GM18505 (cell line): ENCODE data around the gene TSN.
"Not testable (repeated sequence)": the region's sequence is repeated elsewhere in the genome, so short reads cannot be mapped to it uniquely, and the experiment has no call there.

Experiments
- ATAC-seq: cut with Tn5 transposase; IDR thresholded peaks from one replicate; pipeline ENCODE4 v1.9.1; 2021; ENCODE audit not compliant: unreplicated experiment
- POLR2A ChIP-seq: IDR thresholded peaks from 4 replicates; pipeline ENCODE4 v1.6.1; 2011; ENCODE audit warnings: borderline replicate concordance; ENCODE audit not compliant: insufficient read depth, insufficient read length; ENCODE audit errors: extremely low read depth

Gene TSN

DNA sequence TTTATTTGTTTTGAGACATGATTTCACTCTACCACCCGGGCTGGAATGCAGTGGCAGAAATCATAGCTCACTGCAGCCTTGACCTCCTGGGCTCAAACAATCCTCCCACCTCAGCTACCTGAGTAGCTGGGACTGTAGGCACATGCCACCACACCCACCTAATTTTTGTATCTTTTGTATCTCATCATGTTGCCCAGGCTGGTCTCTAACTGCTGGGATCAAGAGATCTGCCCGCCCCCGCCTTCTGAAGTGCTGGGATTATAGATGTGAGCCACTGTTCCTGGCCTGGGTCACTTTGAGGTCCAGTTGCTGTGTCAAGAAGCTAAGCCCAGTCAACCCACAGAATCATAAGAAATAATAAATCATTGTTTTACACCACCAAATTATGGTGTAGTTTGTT lies 38.4 kb downstream of the TSN start:
- no peak for ATAC-seq
- no peak for TF ChIP-seq POLR2A

DNA sequence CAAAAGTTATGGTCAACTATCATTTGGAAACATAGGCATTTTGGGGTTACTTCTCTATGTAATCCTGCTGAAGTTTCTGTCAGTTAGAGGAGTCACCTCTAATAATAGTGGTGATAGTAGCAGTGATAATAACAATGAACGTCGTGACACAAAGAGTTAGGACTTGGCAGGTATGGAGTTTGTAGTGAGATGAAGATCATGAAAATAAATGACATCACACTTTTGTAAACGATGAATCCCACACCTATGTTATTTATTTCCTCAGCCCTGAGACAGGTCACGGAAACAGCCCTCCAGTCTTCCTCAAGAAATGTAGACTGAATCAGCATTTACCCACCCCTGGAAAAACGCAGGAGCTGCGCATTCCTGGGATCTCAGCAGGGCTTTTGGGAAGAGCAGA lies 38.8 kb downstream of the TSN start:
- ATAC-seq = no peak
- no peak for TF ChIP-seq POLR2A

DNA sequence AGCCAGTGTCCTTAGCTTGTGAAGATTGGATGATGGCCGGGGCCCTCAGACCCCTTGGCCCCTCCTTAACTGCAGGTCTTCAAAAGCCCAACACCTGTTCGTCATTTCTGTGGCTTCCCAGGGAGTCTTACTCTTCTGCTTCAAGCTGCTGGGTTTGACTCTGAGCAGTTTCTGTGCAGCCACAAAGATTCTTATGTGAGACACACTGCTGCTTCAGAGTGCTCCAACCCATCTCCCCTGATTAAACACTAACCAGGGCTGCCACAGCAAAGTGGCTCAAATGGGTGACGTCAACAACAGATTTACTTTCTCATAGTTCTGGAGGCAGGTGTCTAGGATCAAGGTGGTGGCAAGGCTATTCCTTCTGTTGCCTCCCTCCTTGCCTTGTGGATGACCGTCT lies 40.8 kb downstream of the TSN start:
- TF ChIP-seq POLR2A = no peak
- ATAC-seq = no peak

DNA sequence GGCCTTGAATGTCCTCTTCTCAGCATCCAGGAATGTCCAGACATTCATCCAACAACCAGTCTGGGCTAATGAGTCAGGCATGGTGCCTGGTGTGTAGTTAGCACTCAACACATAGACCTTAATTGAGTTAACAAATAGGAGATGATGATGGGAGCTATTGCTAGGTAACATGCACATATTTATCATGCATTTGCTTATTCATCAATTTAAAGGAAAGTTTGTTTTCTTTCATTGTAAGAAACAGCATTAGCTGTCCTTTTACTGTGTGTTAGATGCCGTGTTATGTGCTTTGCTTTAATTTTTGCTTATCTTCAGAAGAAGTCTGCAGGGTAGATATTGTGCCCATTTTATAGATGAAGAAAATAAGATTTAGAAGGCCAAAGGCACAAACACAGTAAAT lies 43.2 kb downstream of the TSN start:
- TF ChIP-seq POLR2A = no peak
- ATAC-seq = no peak

DNA sequence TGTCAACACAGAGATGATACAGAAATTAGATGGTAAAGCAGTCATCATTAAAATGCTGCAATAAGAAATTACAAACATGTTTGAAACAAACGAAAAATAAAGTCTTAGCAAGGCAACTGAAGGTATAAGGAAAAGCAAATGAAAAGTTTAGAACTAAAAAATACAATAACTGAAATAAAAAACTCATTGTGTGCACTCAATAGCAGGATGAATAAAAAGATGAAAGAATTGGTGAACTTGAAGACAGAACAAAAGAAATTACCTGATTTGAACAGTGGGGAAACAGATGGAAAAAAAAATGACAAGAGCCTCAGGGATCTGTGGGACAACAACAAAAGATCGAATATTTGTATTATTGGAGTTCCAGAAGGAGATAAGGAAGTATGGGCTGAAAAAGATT lies 46.5 kb downstream of the TSN start:
- no peak for ATAC-seq
- TF ChIP-seq POLR2A = no peak

DNA sequence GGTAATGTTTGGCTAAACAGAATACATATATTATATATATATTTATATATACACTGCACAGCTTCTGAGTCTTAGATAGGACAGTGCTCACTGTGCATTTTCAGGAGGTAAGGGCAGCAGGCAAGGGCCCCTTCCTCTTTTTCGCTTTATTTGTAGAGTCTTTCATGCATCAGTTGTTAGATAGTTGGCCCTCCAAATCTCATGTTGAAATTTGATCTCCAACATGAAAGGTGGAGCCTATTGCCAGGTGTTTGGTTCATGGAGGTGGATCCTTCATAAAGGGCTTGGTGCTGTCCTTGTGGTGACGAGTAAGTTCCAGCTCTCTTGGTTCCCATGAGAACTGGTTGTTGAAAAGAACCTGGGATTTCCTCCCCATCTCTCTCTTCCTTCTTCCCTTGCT lies 48.1 kb downstream of the TSN start:
- ATAC-seq = no peak
- TF ChIP-seq POLR2A = no peak

DNA sequence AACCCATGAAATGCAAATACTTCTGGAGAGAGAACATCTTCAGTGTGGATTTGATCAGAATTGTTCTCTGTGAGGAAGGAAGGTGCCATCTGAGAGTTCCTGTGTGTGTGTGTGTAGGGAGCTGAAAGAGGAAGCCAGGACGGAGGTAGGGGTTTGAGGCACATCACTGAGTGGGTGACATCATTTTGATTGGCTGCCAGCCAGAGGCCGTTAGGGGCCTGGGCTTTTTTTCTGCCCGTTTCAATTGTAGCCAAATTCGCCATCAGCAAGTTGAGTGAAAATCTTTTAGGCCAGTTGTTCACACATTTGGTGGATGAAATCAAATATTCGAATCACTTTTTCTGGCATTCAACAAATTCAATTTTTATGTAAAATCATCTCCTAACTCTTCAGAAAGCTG lies 48.9 kb downstream of the TSN start:
- ATAC-seq = peak; percentile 95
- no peak for TF ChIP-seq POLR2A

DNA sequence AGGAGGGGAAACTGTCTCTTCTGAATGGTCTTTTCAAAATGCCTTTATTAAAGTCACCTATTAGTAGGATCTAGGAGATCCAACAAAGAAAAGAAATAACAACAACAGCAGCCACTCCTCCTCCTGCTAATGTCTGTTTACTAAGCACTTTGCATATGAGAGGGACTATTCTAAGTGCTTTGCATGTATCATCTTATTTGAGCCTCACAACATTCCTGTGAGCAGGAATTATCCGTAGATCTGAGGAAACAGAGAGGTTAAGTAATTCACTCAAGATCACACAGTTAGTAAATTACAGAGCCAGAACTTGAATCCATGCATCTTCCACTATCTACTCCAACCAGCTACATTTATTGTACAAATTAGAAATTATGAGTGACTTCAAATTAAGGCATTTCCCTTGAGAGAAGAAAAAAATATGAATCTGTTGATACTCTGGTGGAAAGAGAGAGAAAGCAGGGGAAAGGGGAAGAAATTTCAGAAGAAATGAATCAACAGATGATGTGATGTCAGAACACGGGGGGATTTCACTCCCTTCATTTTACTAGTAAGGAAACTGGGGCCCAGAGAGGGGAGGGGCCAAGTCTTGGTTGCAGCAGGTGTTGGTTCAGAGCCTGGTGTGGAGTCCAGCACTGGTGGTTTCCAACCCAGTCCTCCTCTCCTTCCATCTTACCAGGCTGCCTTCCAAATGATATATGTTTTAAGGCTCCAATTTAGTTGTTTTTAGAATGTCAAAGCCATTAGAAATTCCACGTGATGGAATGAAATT lies 49.7 kb downstream of the TSN start:
- TF ChIP-seq POLR2A = no peak

DNA sequence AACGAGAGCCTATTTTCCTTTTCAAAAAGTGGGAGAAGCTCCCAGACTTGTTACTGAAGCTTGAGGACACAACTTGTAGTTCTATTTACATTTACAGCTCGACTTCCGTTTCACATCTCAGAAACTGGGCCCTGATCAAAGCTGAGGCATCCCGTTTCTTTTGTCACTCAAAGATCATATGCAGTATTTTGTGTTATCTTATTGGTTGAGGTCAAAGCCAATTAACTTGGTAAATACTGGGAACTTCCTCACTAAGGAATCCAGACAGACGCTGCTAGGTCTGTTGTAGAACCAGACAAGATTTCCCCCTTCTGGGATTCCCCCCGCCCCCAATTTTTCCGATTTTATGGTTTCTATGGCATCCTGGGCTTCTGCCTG lies 50.3 kb downstream of the TSN start:
- no peak for ATAC-seq
- no peak for TF ChIP-seq POLR2A

More for the DNA sequence above, 49.7 kb downstream of the TSN start:
- no peak for ATAC-seq

DNA sequence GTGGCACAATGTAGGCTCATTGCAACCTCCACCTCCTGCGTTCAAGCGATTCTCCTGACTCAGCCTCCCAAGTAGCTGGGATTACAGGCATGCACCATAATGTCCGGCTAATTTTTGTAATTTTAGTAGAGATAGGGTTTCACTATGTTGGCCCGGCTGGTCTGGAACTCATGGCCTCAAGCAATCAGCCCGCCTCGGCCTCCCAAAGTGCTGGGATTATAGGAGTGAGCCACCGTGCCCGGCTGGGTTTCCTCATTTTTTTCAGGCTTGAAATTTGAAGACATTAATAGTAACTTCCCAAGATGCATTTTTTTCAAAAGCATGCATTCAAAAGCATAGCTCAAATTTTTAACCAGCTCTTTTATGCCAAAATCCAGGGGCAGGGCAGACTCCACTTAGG lies 52.3 kb downstream of the TSN start:
- ATAC-seq = not testable (repeated sequence)

DNA sequence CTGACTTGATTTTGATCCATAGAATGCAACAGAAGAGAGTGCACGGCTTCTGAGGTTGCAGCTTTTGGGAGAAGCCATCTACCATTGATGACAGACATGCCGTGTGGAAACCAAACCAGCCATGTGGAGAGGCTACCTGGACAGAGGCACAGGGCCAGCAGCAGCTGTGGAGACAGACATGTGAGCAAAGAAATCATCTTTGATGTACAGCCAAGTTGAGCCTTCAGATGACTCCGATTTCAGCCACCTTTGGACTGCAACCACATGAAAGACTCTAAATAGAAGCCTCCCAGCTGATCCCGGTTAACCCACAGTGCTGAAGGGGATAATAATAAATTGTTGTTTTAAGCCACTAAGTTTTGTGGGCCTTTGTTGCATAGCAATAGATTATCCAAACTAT lies 54.2 kb downstream of the TSN start:
- TF ChIP-seq POLR2A = no peak
- ATAC-seq = no peak

DNA sequence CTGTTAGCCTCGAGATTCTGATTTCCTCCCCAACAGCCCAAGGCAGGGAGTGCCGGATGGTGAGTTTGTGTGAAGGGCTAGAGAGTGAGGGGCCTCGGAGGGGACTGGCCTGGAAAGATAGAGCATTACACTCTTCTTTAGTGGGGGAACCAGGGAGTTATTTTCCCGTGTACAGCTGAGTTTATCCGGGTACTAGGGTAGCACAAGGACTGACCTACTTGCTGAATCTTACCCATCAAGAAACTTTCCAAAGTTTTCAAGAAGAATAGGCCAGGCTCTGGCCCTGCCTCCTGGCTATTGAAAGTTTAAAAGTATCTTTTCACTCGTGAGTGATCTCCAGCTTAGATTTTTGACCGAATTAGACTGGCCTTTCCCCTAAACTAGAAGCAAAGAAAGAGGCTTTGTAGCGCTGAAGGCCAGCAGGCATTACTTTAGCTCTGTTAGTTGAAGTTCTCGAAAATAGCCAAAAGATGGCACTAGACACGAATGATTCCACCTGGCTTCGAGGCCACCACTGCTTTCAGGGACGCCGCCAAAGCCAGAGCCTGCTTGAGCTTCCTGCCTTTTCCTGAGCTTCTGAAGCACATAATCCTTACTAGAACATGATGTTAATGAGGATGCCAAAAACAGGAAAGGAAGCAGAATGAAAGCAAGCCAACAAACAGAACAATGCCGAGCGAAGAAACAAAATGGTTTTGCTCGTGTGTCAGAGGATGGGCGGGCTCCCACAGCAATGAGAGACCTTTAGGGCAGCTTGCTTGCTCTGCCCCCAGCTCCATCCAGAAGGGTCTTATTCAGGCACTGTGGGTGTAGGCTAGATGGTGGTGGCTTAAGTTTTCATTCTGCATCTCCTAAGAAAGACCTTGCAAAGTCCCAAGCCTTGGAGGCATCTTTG lies 55.8 kb downstream of the TSN start:
- no peak for TF ChIP-seq POLR2A
- ATAC-seq = peak; percentile 87

DNA sequence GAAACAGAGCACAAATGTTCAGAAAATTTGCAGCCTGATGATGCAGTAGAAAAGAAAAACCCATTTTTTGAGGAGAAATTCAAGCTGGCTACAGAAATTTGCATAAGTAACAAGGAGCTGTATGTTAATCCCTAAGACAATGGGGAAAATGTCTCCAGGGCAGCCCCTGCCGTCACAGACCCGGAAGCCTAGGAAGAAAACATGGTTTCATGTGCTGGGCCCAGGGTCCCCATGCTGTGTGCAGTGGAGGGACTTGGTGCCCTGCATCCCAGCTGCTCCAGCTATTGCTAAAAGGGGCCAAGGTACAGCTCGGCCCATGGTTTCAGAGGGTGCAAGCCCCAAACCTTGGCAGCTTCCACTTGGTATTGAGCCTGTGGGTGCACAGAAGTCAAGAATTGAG lies 57.6 kb downstream of the TSN start:
- not testable (repeated sequence) for ATAC-seq

DNA sequence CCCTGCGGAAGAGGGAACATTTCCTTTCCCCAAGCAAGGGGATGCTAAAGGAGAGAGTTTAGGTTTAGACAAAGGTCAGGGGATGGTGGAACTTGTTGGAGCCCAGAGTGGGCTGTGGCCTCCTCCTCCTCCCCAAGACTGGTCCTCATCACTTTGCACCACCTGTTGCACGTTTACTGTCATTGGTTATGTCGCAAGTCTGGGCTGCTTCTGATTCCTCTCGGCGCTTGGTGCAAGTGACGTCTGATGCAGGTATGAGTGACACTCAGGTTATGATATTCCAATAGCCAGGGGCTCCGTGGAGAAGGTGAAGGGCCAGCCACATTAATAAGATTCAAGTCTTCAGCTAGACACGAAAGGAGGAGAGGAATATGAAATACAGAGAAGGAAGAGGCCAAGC lies 59.8 kb downstream of the TSN start:
- no peak for ATAC-seq
- TF ChIP-seq POLR2A = no peak
